ENCODE data around the gene PTPN1. TPM values are rescaled to one million over a fixed set of nuclear protein-coding genes. Genes with fewer than 3 reads are reported as not detected.

PTPN1 gene
- total and polyA plus RNA-seq, 10 of the 15 experiments (the other 5 are each of a cell fraction or from before 2014, with no cell fraction given) = 15.9 to 74.7 (median 43.9) TPM

GRCh38 chr20:50525681-50526080 lies 15.5 kb downstream of the PTPN1 start:
- CTCF ChIA-PET = interaction anchor here (0.6 to 3.1 kb wide), 7 partner anchors 9 to 357 kb away, joined by 3 to 13 read pairs (median 3); no protein-coding TSS in a partner anchor
- no peak overlapping the region for H3K4me2 ChIP-seq (ENCODE audit: control insufficient read depth, insufficient read depth)
- intact Hi-C loops (cut with micrococcal nuclease; ENCODE audit: unreplicated experiment) (no loop called here), in situ Hi-C loops (cut with MboI) (no loop called here)
- H3K27ac ChIP-seq (ENCODE audit: control insufficient read depth, insufficient read depth) = no peak overlapping the region
- DNase-seq (ENCODE audit: low read depth, low spot score) (no peak), FAIRE-seq (no peak), ATAC-seq (no peak)
- SMC1A ChIA-PET (ENCODE audit: uncharacterized antibody, unreplicated experiment) = interaction anchor here (1.1 to 95.1 kb wide), 3 partner anchors 17 to 399 kb away, joined by 3 to 2799 read pairs (median 2799); partner anchors contain the start of gene PTPN1
- H3K4me1 ChIP-seq (ENCODE audit: control insufficient read depth, insufficient read depth, low read length) = peaks cover 62% of the 10 kb centered on the region
- 77% methylated on average over 4 of the region's 4 CpGs for WGBS (ENCODE audit: insufficient coverage, insufficient replicate concordance, low lambda C conversion rate, missing lambda C conversion rate)
- peaks cover 0 to 8% of the 10 kb centered on the region in 2 experiments; a peak in 2 of 4 replicates for H3K36me3 ChIP-seq (ENCODE audit: control insufficient read depth in 2 of 2, insufficient read depth in 2 of 2, low read length in 1 of 2)
- H4K20me1 ChIP-seq (ENCODE audit: control insufficient read depth, insufficient read depth) = peaks cover 4% of the 10 kb centered on the region; the same call in 1 of the 2 replicates
- H3K4me3 ChIP-seq = no peak overlapping the region
- H2AFZ ChIP-seq (ENCODE audit: control insufficient read depth, low read depth, low read length) = no peak overlapping the region
- BruUV-seq (replicated peaks) = no TSS peak
- POLR2A ChIA-PET = interaction anchor here (0.9 to 4.9 kb wide), 5 partner anchors 9 to 19 kb away, joined by 3 to 56 read pairs (median 6); partner anchors contain the start of gene PTPN1
- no peak overlapping the region for H3K9ac ChIP-seq (ENCODE audit: control insufficient read depth, insufficient read depth, low read length)
- no peaks in the 10 kb centered on the region for H3K9me3 ChIP-seq (replicated peaks; ENCODE audit: control insufficient read depth, insufficient read depth, low read length)
- H3K79me2 ChIP-seq (ENCODE audit: control insufficient read depth, insufficient read depth, low read length) = peaks cover 93% of the 10 kb centered on the region
- H3K27me3 ChIP-seq (replicated peaks in 1 of 2; ENCODE audit: control insufficient read depth in 2 of 2, insufficient read depth in 2 of 2, low read length in 1 of 2) = no peaks in the 10 kb centered on the region
- RAD21 ChIA-PET (ENCODE audit: unreplicated experiment) = interaction anchor here (0.7 to 6.6 kb wide), 4 partner anchors 8 to 33 kb away, joined by 3 to 40 read pairs (median 5); no protein-coding TSS in a partner anchor
- TF ChIP-seq IKZF1 (conservative IDR thresholded peaks at IDR 0.05) (no peak), IRF4 (IDR thresholded peaks at IDR 0.05; ENCODE audit: low read depth, low read length) (no peak), NFIC (IDR thresholded peaks at IDR 0.05; ENCODE audit: low read depth, low read length) (no peak), NFYA (IDR thresholded peaks at IDR 0.05; ENCODE audit: borderline replicate concordance, low read depth, low read length) (no peak), E2F4 (IDR thresholded peaks at IDR 0.05; ENCODE audit: low read depth, low read length) (no peak), BCL11A (IDR thresholded peaks at IDR 0.05; ENCODE audit: low read depth, low read length) (no peak), PML (IDR thresholded peaks at IDR 0.05; ENCODE audit: low read length) (no peak), DPF2 (IDR thresholded peaks at IDR 0.05) (no peak), ELK1 (IDR thresholded peaks at IDR 0.05; ENCODE audit: low read depth, low read length) (no peak), POLR2AphosphoS5 (IDR thresholded peaks at IDR 0.05; ENCODE audit: low read length) (no peak), ZBTB33 (IDR thresholded peaks at IDR 0.05) (no peak)

Data from GM12878 (cell line).